SU-DHL-6 (cell line): ENCODE results near the gene MIDN.

Experiments used
- EZH2phosphoT487 ChIP-seq: fragments of 200-600 bp; sonication (generic), shearing (Covaris generic); conservative IDR thresholded peaks from 2 replicates; pipeline ENCODE4 v1.6.1; 2018; ENCODE audit warnings: mild to moderate bottlenecking, antibody characterized with exemption, low read length, moderate library complexity, mixed read lengths
- TF ChIP-seq, protein P1 (sequence below): fragments of 200-600 bp; sonication (generic); IDR thresholded peaks from one replicate; pipeline ENCODE4 v1.5.1; 2017; ENCODE audit warnings: antibody characterized with exemption, mild to moderate bottlenecking, low read length, moderate library complexity; ENCODE audit not compliant: insufficient read depth, poor library complexity, severe bottlenecking

- TF ChIP-seq, protein P1, sequence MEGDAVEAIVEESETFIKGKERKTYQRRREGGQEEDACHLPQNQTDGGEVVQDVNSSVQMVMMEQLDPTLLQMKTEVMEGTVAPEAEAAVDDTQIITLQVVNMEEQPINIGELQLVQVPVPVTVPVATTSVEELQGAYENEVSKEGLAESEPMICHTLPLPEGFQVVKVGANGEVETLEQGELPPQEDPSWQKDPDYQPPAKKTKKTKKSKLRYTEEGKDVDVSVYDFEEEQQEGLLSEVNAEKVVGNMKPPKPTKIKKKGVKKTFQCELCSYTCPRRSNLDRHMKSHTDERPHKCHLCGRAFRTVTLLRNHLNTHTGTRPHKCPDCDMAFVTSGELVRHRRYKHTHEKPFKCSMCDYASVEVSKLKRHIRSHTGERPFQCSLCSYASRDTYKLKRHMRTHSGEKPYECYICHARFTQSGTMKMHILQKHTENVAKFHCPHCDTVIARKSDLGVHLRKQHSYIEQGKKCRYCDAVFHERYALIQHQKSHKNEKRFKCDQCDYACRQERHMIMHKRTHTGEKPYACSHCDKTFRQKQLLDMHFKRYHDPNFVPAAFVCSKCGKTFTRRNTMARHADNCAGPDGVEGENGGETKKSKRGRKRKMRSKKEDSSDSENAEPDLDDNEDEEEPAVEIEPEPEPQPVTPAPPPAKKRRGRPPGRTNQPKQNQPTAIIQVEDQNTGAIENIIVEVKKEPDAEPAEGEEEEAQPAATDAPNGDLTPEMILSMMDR, result no peak
- no peak for TF ChIP-seq EZH2phosphoT487
Observed at GRCh38 chr19:1273263-1274041, 25.1 kb downstream of the MIDN start.
